MM.1S (cell line): ENCODE data around the gene CASR.
"Not testable (repeated sequence)": the region's sequence is repeated elsewhere in the genome, so short reads cannot be mapped to it uniquely, and the experiment has no call there.

ENCODE experiments used
- EZH2 ChIP-seq: fragments of 300-600 bp; sonication (generic); optimal IDR thresholded peaks from 2 replicates; pipeline ENCODE3; 2017; ENCODE audit warnings: low read depth, mild to moderate bottlenecking, antibody characterized with exemption, low read length, mixed read lengths
- EZH2phosphoT487 ChIP-seq: fragments of 300-600 bp; sonication (generic); IDR thresholded peaks from 2 replicates; pipeline ENCODE4 v1.6.1; 2018; ENCODE audit warnings: antibody characterized with exemption, low read length
- TF ChIP-seq, protein P1 (sequence below): fragments of 300-600 bp; sonication (generic); IDR thresholded peaks from 2 replicates; pipeline ENCODE4 v1.5.1; 2016; ENCODE audit warnings: antibody characterized with exemption, low read length, mixed read lengths

DNA sequence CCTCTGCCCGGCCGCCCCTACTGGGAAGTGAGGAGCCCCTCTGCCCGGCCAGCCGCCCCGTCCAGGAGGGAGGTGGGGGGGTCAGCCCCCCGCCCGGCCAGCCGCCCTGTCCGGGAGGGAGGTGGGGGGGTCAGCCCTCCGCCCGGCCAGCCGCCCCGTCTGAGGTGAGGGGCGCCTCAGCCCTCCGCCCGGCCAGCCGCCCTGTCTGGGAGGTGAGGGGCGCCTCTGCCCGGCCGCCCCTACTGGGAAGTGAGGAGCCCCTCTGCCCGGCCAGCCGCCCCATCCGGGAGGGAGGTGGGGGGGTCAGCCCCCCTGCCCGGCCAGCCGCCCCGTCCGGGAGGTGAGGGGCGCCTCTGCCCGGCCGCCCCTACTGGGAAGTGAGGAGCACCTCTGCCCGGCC, 18.5 kb upstream of the CASR start:
- not testable (repeated sequence) for TF ChIP-seq EZH2, EZH2phosphoT487
- TF ChIP-seq, protein P1, sequence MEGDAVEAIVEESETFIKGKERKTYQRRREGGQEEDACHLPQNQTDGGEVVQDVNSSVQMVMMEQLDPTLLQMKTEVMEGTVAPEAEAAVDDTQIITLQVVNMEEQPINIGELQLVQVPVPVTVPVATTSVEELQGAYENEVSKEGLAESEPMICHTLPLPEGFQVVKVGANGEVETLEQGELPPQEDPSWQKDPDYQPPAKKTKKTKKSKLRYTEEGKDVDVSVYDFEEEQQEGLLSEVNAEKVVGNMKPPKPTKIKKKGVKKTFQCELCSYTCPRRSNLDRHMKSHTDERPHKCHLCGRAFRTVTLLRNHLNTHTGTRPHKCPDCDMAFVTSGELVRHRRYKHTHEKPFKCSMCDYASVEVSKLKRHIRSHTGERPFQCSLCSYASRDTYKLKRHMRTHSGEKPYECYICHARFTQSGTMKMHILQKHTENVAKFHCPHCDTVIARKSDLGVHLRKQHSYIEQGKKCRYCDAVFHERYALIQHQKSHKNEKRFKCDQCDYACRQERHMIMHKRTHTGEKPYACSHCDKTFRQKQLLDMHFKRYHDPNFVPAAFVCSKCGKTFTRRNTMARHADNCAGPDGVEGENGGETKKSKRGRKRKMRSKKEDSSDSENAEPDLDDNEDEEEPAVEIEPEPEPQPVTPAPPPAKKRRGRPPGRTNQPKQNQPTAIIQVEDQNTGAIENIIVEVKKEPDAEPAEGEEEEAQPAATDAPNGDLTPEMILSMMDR, result not testable (repeated sequence)
